ENCODE data around the gene TFAP2A.

The TFAP2A gene

GRCh38 chr6:10425975-10426780 is 11.3 kb upstream of the TFAP2A start:
- no peak for DNase-seq

GRCh38 chr6:10425176-10425974 is 10.5 kb upstream of the TFAP2A start:
- no peak for DNase-seq

DNA sequence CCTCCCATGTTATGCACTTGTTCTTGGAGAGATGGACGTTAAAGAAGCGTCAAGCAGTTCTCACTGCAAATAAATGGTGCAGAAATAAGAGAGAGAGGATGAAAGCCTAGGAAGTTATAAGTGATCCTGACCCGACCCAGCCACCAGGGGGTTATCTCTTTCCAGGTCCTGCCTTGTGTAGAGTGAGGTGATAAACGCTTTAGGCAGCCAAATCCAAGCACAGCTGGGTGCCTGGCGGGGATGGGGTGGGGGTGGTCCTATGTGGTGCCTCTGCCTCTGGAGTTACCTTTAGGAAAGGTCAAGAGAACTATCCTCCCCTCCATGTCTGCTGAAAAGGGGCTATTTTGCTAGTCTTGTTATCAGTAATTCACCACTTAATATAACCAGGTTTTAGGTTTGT is 9.2 kb upstream of the TFAP2A start:
- DNase-seq: no peak

DNA sequence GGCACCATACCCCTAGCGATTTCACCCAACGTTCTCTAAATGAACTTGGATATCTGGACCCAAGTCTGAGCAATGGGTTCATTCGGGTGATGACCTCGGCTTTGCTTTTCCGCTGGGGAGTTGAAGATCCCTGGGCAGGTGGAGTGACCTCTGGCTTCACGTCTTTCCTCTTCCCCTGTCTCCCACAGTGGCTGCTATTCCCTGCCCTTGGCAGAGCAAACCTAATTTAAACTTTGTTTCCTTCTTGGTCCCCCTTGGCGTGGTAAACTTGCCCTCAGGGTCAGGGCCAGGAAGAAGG is 7.8 kb upstream of the TFAP2A start:
- no peak for DNase-seq

DNA sequence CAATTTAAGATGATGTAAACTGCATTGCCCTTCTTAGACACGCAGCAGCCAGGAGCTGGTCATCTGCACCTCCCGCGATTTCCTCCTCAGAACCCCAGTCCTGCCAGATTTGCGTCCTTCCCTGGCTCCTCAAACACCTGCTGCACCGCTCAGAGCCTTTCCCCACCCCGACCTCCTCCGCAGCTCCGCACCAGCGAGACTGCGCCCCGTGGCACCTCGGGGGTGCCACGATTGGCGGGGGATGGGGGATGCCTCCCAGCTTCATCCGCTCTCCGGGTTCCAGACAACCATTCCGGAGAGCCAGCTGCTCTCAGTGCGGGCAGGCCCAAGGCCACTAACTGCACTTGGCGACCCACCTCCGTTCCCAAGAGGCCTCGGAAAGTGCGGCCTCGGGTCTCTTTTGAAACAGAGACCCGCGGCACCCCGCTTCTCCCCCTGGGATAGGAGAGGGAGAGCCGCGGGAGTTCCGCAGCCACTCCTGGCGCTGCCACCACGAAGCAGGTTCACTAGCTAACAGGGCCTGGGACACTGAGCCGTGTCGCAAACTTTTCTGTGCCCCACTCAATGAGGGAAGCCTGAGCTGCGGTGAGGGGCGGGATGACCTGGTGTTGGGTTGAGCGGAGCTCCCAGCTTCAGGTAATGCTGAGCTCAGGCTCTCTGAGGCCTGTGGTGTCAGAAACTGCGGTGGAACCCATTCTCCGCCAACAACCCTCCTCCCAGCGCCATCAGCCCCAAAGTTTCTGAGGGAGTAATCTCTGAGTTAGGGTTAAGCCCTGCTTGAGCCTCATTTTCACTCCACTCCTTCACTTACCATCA is 7.3 kb upstream of the TFAP2A start:
- DNase-seq: no peak

DNA sequence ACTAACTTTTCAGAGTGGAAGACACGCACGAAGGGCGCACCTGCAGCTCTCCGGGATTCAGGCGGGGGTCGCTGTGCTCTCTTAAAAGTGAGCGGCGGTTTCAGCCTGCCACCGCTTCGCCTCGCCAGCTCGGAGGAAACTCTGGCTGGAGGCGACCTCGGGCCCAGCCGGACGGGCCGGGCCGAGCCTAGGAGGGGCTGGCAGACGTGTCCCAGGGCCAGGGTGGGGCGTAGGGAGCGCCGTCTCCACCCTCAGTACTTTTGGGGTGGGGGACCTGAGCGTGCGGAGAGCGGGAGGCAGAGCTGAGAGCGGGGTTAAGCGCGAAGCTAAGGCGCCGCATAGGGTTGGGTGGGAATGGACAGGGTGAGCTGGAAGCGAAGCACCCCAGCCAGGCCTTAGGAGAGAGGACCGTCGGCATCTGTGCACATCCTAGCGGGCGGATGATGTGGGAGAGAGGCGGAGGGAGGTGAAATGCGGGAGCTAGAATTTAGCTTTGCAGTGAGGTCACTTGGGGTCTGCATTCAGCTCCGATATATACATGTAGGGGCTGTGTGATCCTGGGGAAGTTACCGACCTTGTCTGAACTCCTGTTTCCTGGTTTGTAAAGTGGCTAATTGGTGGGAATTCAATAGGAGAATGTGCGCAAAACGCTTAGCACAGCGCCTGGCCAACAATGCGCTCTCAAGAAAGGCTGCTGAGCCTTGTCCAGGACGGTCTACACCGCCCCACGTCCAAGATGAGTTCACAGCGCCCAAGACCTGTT is 6.5 kb upstream of the TFAP2A start:
- no peak for DNase-seq

DNA sequence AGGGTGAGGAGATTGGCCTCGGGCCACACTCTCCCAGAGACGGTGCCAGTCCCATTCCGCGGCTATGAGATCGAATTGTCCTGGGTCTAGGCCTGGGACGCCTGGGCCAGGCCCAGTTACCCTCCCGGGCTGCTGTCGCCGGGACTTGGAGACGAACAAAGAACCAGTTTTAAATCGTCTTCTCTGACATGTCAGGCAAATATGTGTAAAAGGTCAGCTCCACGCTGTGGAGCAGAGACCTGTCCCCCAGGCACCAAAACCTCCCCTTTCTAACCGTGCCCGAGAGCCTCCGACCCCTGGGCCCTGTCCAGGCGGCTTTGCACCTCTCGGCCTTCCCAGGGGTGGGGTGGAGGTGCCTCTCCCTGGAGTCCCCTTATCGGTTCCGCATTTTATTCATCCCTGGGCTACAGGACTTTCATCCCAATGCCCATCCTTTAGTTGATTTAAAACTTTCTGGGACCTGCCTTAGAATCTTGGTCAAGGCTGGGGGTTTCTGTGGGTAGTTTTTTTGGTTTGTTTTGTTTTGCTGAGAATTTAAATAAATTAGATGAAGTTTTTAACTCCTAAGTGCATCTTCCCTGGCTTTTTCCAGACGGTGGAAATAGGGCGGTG is 5.8 kb upstream of the TFAP2A start:
- DNase-seq: no peak

DNA sequence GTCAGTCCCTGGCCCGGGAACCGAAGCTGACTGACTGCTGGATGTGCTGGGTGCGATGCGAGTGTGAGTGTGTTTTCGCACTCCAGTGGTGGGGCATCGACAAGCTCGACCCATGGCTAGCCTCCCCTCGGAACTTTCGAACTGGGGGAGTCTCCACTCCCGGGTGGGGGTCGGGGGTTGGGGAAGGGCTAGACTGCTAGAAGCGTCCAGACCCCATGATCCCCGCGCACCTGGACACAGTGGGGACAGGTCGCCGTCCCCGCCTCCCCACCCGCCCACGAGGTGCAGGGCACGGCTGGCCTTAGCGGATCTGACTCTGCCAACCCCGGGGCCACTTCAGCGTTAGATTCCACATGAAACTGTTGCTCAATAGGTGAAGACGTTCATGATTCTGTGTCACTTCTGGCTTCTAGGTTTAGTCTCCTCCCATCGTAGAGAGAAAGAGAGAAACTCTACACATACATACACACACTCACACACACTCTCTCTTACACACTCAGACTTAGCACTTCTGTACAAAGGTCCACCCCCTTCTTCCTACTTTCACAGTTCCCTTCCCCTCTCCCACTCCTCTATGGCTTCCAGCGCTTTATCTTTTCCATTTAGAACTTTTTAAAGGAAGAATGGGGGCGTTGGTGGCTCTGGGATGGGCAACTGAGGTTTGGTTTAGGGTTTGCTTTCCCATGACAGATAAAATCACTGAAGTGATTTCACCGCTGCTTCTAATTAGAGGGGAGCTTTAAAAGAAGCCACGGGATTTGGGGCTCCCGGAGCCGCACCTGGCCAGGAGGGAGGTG is 5.1 kb upstream of the TFAP2A start:
- DNase-seq: no peak

- peak; percentile 68 for DNase-seq
Observed at GRCh38 chr6:10418862-10419748, 4.2 kb upstream of the TFAP2A start.

DNA sequence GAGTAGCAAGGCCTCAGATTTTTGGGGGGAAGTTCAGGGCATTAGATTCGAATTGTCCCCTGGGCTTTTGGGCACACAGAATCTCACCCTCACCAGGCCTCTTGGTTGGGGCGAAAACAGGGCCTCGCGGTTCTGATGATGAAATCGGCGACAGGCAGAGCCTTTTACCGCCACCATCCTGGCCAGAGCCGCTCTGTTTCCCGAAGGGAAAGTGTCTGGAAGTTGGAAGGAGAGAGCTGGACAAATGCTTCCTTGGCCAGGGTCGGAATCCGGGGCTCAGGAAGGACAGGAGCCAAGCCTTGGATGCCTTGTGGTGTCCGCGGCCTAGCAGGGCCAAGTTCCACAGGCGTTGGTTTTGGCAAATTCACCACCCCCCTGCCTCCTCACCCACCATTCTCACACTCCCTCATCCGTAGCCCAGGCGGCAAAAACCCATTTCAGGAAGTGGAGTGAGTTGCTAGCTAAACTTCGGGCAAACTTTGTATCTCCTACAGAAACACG is 3.5 kb upstream of the TFAP2A start:
- no peak for DNase-seq

DNA sequence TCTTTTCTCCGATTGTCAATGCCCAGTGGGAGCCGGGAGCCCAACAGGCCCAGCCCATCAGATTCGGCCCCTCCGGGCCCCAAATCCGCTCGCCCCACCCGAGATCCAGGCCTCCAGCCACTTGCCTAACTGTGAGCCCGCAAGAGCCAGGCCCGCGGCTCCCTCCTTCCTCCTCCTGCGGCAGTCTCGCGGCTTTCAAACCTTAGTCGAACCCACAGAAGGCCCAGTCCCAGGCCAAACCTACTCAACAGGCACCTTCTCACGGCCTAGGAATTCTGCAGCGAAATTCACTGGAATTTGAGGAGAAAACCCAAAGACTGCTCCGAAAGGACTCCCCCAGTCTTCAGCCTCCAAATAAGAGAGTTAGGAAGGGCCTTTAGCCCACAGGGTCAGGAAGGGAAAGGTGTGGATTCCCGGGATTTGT is 2.8 kb upstream of the TFAP2A start:
- DNase-seq: no peak

DNA sequence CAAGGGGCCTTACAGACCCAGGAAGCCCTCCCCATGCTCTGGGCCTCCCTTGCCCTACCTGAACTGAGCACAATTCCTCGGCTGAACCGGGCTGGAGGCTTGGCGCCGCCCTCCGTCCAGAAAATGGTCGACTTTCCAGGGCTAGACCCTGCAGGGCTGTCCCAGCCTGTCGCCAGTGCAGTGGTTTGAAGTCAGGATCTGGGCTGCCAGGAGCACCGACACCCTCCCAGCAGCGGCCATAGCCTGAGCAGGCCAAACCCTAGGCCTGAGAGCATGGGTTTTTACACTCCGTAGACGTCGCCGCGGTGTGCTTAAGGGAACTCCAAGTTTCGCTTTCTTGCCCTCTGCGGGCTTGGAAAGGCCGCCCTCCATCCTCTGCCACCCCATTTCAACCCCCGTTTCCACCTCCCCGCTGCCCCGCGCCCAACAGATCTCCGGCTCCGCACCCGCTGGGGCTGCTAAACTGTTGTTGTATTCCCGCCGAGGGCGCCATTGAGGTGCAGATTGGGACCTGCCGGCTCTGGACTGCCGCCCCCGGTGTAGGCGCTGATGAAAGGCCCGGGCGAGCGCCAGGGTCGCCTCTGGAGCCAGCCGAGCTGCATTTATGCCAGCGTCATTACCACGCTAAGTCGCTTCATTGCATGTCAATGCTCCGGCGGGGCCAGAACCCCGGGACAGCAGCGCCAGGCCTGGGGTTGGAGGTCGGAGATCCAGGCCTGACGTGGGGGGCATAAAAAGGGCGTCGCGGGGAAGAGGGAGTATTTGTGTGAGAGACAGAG is 2.2 kb upstream of the TFAP2A start:
- no peak for DNase-seq

DNA sequence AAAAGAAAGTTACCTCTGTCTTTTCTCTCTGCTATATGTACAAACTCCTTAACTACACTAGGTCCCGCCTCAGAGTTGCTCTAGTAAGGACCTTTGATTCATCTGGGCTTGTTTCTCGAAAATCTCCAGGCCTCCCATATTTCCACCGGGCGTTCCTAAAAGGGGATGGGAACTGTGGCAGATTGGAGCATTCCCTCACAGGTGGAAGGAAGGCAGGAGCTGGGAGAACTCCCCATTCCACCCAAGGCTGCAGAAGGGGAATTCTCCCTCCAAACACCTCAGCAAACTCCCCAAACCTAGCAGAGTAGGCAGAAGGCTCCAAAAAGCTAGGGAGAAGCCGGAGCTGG is 1.6 kb upstream of the TFAP2A start:
- DNase-seq: no peak

- DNase-seq: no peak
Observed at GRCh38 chr6:10415617-10416480, 975 bp upstream of the TFAP2A start.

DNA sequence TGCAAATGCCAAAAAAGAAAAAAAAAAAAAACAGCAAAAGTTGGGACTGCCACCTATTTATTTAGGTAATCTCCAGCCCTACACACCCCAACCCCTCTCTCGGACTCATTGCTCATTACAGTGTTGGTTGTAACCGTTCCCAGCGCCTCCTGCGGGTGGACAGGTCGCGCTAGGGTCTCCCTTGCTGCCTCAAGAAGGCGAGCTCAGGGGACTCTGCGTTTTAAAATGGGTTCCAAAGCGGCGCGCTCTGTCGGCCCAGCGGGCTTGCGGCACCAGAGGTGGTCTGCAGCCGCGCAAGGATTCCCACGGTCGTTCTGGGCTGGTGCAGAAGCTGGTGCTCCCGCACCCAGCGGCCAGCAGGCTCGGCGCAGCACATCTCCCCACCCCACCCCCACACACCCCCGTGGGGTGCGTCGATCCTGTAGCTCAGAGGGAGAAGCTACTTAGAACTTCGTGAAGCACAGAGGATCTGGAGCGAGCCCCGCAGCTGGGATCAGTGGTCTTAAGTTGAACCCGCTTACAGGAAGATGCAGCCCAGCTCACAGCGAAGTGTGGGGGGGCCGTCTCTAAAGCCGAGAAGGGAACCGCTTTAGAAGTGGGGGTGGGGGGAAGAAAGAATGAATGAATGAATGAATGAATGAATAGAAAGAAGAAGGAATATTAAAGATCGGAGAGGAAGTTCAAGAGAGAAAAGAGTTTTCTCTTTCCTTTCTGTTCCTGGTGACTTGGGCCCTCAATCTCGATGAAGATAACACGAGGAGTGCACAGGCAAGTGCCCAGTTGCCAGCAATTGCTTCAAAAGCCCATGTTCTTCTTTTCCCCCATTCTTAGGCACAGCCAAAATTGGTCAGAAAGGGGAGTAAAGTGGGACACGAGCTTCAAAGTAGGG is 780 bp downstream of the TFAP2A start:
- no peak for DNase-seq

- DNase-seq: no peak
Observed at GRCh38 chr6:10413262-10413849, 1.5 kb downstream of the TFAP2A start.
